ENCODE measurements around the gene CHCHD3.

- TF ChIP-seq CTCF (IDR thresholded peaks at IDR 0.05) (no peak), POLR2A (IDR thresholded peaks at IDR 0.05) (no peak)
Observed at GRCh38 chr7:132819648-132820047, 262.2 kb downstream of the CHCHD3 start.

Measured in right lobe of liver (tissue), 4 donors.